Thyroid gland (tissue), 4 donors: Measurements from ENCODE around the gene LHX4.

Experiments
- CTCF ChIP-seq, 6 experiments: fragments of 200-600 bp in 3 of 6; fragments of 450-650 bp in 3 of 6; sonication (generic) in 3 of 6; IDR thresholded peaks; one replicate each; pipeline ENCODE4 v1.5.1; 2016 to 2019; ENCODE audit warnings: antibody characterized with exemption in 6 of 6, mild to moderate bottlenecking in 2 of 6, inconsistent platforms in 1 of 6, moderate library complexity in 1 of 6
- POLR2A ChIP-seq, 2 donors: fragments of 450-650 bp; IDR thresholded peaks; one replicate each; pipeline ENCODE4 v1.6.1; 2017; ENCODE audit warnings: antibody characterized with exemption in 2 of 2, mild to moderate bottlenecking in 2 of 2, moderate library complexity in 1 of 2

GRCh38 chr1:180194048-180194425, 36.0 kb upstream of the LHX4 start:
- no peak for TF ChIP-seq CTCF (IDR thresholded peaks at IDR 0.05)
- no peak for TF ChIP-seq POLR2A (IDR thresholded peaks at IDR 0.05)
